ENCODE data around the gene TUBB. TPM values are rescaled to one million over a fixed set of nuclear protein-coding genes. Genes with fewer than 3 reads are reported as not detected.
"Not testable (repeated sequence)": the region's sequence is repeated elsewhere in the genome, so short reads cannot be mapped to it uniquely, and the experiment has no call there.

TUBB gene
- polyA plus RNA-seq, 2 of the 4 experiments (the other 2 are of a cell fraction): 691 to 1,044 TPM

- not testable (repeated sequence) for FAIRE-seq; DNase-seq (ENCODE audit: low read depth in 1 of 2, low spot score in 1 of 2); ATAC-seq; H3K9me3 ChIP-seq
- 0 out of 5 replicates have a peak, but pooled peaks of 1 of the 2 experiments have one; percentile 32 for TF ChIP-seq JUN (IDR thresholded peaks at IDR 0.05)
- ChIA-PET POLR2A (interaction anchor here (0.6 to 3.5 kb wide), 3 partner anchors 10 to 44 kb away, joined by 3 to 12 read pairs (median 11); no protein-coding TSS in a partner anchor), CTCF (interaction anchor here (0.6 to 18.8 kb wide), 37 partner anchors 9 to 409 kb away, joined by 3 to 539 read pairs (median 5); partner anchors contain the start of genes DDR1, DHX16, IER3 and NRM)
- WGBS (ENCODE audit: missing lambda C conversion rate): 73% methylated on average over 13 of the region's 16 CpGs
- Histone ChIP-seq H3K4me2 (peak overlapping the region; percentile 96), H3K27ac (peak overlapping the region in 1 of 2 experiments; percentile 100; a peak in 3 of 6 replicates), H3K4me1 (peaks cover 58% of the 10 kb centered on the region), H3K4me3 (peak overlapping the region; percentile 98)
Observed at GRCh38 chr6:30723159-30723842, 3.1 kb downstream of the TUBB start.

GRCh38 chr6:30723843-30724741 lies 3.9 kb downstream of the TUBB start:
- not testable (repeated sequence) for ATAC-seq

GRCh38 chr6:30724906-30725667 lies 4.9 kb downstream of the TUBB start:
- peak overlapping the region in 1 of 2 experiments; percentile 10; a peak in 2 of 6 replicates for H3K27ac ChIP-seq
- no peak overlapping the region for H3K4me3 ChIP-seq
- DNase-seq (ENCODE audit: low read depth in 1 of 2, low spot score in 1 of 2): no peak
- no peak for FAIRE-seq
- WGBS (ENCODE audit: missing lambda C conversion rate): 51% methylated on average over 6 of the region's 6 CpGs
- ChIA-PET CTCF (interaction anchor here (0.6 to 18.8 kb wide), 5 partner anchors 7 to 111 kb away, joined by 3 to 539 read pairs (median 5); partner anchors contain the start of gene DHX16), POLR2A (interaction anchor here (0.6 kb wide), 2 partner anchors 38 to 424 kb away, joined by 3 to 4 read pairs; no protein-coding TSS in a partner anchor)
- peaks cover 50% of the 10 kb centered on the region for H3K4me1 ChIP-seq
- peak overlapping the region; percentile 96; the same call in 2 of the 3 replicates for H3K4me2 ChIP-seq
- TF ChIP-seq JUN (IDR thresholded peaks at IDR 0.05) (peak; percentile 7 to 16; a peak in 4 of 5 replicates), TFCP2L1 (CRISPR knock-in tag; IDR thresholded peaks at IDR 0.05) (peak; percentile 32; the same call in 1 of the 2 replicates), USF2 (IDR thresholded peaks at IDR 0.05) (no peak), PBX3 (IDR thresholded peaks at IDR 0.05) (0 out of 2 replicates have a peak, but pooled peaks have one; percentile 15)
- H3K9me3 ChIP-seq: no peaks in the 10 kb centered on the region
- ATAC-seq: no peak

More at GRCh38 chr6:30723843-30724741, 3.9 kb downstream of the TUBB start:
- not testable (repeated sequence) for FAIRE-seq; DNase-seq (ENCODE audit: low read depth in 1 of 2, low spot score in 1 of 2); H3K4me3 ChIP-seq; H3K9me3 ChIP-seq
- Histone ChIP-seq H3K27ac (peak overlapping the region in 1 of 2 experiments; percentile 10; a peak in 1 of 6 replicates), H3K4me2 (peak overlapping the region; percentile 96), H3K4me1 (peaks cover 54% of the 10 kb centered on the region)
- CTCF ChIA-PET: interaction anchor here (0.6 to 18.8 kb wide), 20 partner anchors 8 to 355 kb away, joined by 3 to 539 read pairs (median 5); partner anchors contain the start of genes DDR1, DHX16 and NRM
- WGBS (ENCODE audit: missing lambda C conversion rate): 80% methylated on average over 17 of the region's 29 CpGs
- POLR2A ChIA-PET: interaction anchor here (0.6 to 2.0 kb wide), 2 partner anchors 37 to 45 kb away, joined by 3 to 11 read pairs; no protein-coding TSS in a partner anchor

GRCh38 chr6:30725713-30726505 lies 5.8 kb downstream of the TUBB start:
- POLR2A ChIA-PET: interaction anchor here (1.1 to 1.2 kb wide), 2 partner anchors 11 to 13 kb away, joined by 3 read pairs; no protein-coding TSS in a partner anchor
- peak overlapping the region in 1 of 2 experiments; percentile 64; a peak in 4 of 6 replicates for H3K27ac ChIP-seq
- H3K4me3 ChIP-seq: no peak overlapping the region
- CTCF ChIA-PET: interaction anchor here (0.6 to 18.8 kb wide), 6 partner anchors 38 to 1164 kb away, joined by 3 to 539 read pairs (median 6); partner anchors contain the start of gene DHX16
- peak overlapping the region; percentile 96; the same call in 1 of the 3 replicates for H3K4me2 ChIP-seq
- peaks cover 50% of the 10 kb centered on the region for H3K4me1 ChIP-seq
- FAIRE-seq (no peak), DNase-seq (ENCODE audit: low read depth in 1 of 2, low spot score in 1 of 2) (peak in 1 of 2 experiments; percentile 36), ATAC-seq (peak in 1 of 2 experiments; percentile 22; a peak in 3 of 6 replicates)
- 64% methylated on average over 3 of the region's 3 CpGs for WGBS (ENCODE audit: missing lambda C conversion rate)
- no peaks in the 10 kb centered on the region for H3K9me3 ChIP-seq
- peak; percentile 89; the same call in 1 of the 2 replicates for TF ChIP-seq TFCP2L1 (CRISPR knock-in tag; IDR thresholded peaks at IDR 0.05)
- no peak for TF ChIP-seq ZC3H11A (IDR thresholded peaks at IDR 0.05)
- peak; percentile 67; the same call in 1 of the 2 replicates for TF ChIP-seq PBX3 (IDR thresholded peaks at IDR 0.05)
- TF ChIP-seq MAX (IDR thresholded peaks at IDR 0.05): no peak
- peak; percentile 87 for TF ChIP-seq TP53 (CRISPR knock-in tag; IDR thresholded peaks at IDR 0.05)
- no peak for TF ChIP-seq E2F6 (IDR thresholded peaks at IDR 0.05; ENCODE audit: borderline replicate concordance, low read depth)
- TF ChIP-seq FOXS1 (CRISPR knock-in tag; IDR thresholded peaks at IDR 0.05): no peak
- no peak for TF ChIP-seq ELK1 (IDR thresholded peaks at IDR 0.05; ENCODE audit: low read depth, low read length)
- no peak for TF ChIP-seq EHF (CRISPR knock-in tag; IDR thresholded peaks at IDR 0.05)
- TF ChIP-seq ZNF302 (CRISPR knock-in tag; IDR thresholded peaks at IDR 0.05): no peak
- TF ChIP-seq EHMT2 (IDR thresholded peaks at IDR 0.05; ENCODE audit: low read depth): no peak

All from A549 (cell line).